Measurements from ENCODE around the gene ATP5F1D. TPM values are rescaled to one million over a fixed set of nuclear protein-coding genes. Genes with fewer than 3 reads are reported as not detected.
A peak's percentile ranks its signal among the peaks of the same experiment; 100 is the strongest.

The ATP5F1D gene
- total and polyA plus RNA-seq, 2 of the 8 experiments (the other 6 are each of a cell fraction or from before 2014, with no cell fraction given) = 174 to 249 TPM

DNA sequence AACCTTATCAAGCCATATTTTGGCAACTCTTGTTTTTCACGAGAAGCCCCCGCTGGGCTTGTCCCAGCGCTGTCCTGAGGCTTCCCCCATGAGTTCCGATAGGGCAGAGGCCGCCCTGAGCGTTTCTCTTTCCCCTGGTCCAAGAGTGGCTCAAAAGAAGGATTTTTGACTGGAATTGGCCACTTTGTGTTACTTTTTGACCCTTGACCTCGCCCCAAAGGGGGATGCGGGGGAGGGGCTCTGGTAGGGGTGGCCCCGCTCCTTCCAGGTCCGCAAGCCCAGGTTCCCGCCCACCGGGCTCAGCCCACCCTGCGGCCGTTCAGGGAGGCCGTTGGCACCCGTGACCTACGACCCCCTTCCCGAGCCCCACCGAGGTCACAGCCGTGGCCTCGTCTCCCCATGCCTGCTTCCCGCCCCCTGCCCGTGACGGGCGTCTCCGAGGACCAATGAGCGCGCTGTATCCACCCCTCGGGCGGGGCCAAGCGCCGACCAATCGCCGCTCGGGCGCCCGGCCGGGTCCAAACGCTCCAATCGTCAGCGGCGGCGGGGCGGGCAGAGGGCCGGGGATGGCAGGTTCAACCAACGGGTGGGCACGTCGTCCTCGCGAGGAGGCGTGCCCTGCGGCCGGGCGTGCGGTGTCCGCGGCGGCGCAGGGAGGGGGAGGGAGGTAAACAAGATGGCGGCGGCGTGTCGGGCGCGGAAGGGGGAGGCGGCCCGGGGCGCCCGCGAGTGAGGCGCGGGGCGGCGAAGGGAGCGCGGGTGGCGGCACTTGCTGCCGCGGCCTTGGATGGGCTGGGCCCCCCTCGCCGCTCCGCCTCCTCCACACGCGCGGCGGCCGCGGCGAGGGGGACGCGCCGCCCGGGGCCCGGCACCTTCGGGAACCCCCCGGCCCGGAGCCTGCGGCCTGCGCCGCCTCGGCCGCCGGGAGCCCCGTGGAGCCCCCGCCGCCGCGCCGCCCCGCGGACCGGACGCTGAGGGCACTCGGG lies 36.1 kb upstream of the ATP5F1D start, which contains the start of gene STK11:
Gene STK11, plus strand, starts transcription at position 665 of the 986 bp plus-strand sequence. CDS start 1,136 bp downstream, outside the sequence.
- peak within 1 kb of the TSS; percentile 66 to 86 (median 76) for H3K4me3 ChIP-seq (ENCODE audit: extremely low read depth in 1 of 4, insufficient read depth in 2 of 4, low read depth in 3 of 4, low read length in 4 of 4)
- no peak within 1 kb of the TSS for H3K4ac ChIP-seq (replicated peaks; ENCODE audit: insufficient read length, low read depth, low read length)
- peak within 1 kb of the TSS; percentile 93 to 100 for H3K4me2 ChIP-seq (ENCODE audit: insufficient read depth in 1 of 2, low read depth in 2 of 2, low read length in 2 of 2)
- H3K4me1 ChIP-seq (replicated peaks in 1 of 4; ENCODE audit: control insufficient read depth in 3 of 4, insufficient read depth in 4 of 4, low read length in 3 of 4) = peaks cover 0 to 18% (median 14%) of the 10 kb centered on the region in 4 experiments; a peak in 6 of 7 replicates
- H3K79me2 ChIP-seq (ENCODE audit: control insufficient read depth in 1 of 2, insufficient read depth in 2 of 2, low read length in 2 of 2) = peaks cover 14 to 42% of the 10 kb centered on the region in 2 experiments; a peak in 3 of 4 replicates
- H3K9me3 ChIP-seq (ENCODE audit: insufficient read depth in 2 of 2, low read depth in 1 of 2, low read length in 1 of 2) = no peaks in the 10 kb centered on the region
- DNase-seq (ENCODE audit: low read depth in 1 of 2, low spot score in 2 of 2) = peak; percentile 86 to 100
- H3K27ac ChIP-seq (ENCODE audit: low read depth, low read length) = peak within 1 kb of the TSS; percentile 71; the same call in 1 of the 2 replicates
- H3K18ac ChIP-seq (ENCODE audit: extremely low read depth, low read length) = no peak within 1 kb of the TSS; the same call in 1 of the 2 replicates
- 11% methylated on average over 25 of the region's 114 CpGs; no CpG with 5 or more reads in 1 of the 2 experiments for WGBS, 2 experiments (ENCODE audit: extremely low coverage in 1 of 2, insufficient coverage in 1 of 2, insufficient read length in 1 of 2, insufficient replicate concordance in 2 of 2, low coverage in 1 of 2, low lambda C conversion rate in 2 of 2, missing lambda C conversion rate in 1 of 2)
- H4K5ac ChIP-seq (ENCODE audit: insufficient read length, low read depth, low read length) = peak within 1 kb of the TSS; percentile 93
- POLR2A ChIA-PET (ENCODE audit: partially characterized antibody) = interaction anchor here (0.9 kb wide), 1 partner anchor 13 kb away, joined by 4 read pairs; no protein-coding TSS in a partner anchor
- no peak within 1 kb of the TSS for H2BK20ac ChIP-seq (ENCODE audit: low read length)
- peaks cover 16% of the 10 kb centered on the region for H3K79me1 ChIP-seq (ENCODE audit: low read depth, low read length)
- H2BK120ac ChIP-seq (replicated peaks; ENCODE audit: low read depth, low read length) = peak within 1 kb of the TSS; percentile 43
- peak within 1 kb of the TSS; percentile 11; the same call in 1 of the 2 replicates for H2AFZ ChIP-seq (ENCODE audit: low read length)
- peaks cover 12 to 15% of the 10 kb centered on the region in 2 experiments for H4K20me1 ChIP-seq (replicated peaks in 1 of 2; ENCODE audit: control insufficient read depth in 1 of 2, insufficient read depth in 2 of 2, low read length in 2 of 2)
- no peak within 1 kb of the TSS for H2BK15ac ChIP-seq (ENCODE audit: low read length)
- no peak for FAIRE-seq
- H4K8ac ChIP-seq (ENCODE audit: extremely low read depth, insufficient read depth, low read length) = peak within 1 kb of the TSS; percentile 93; the same call in 1 of the 2 replicates
- no peak within 1 kb of the TSS for H2BK12ac ChIP-seq (ENCODE audit: low read depth, low read length)
- H3K56ac ChIP-seq (replicated peaks; ENCODE audit: insufficient read length, low read depth, low read length) = peak within 1 kb of the TSS; percentile 39
- no peak within 1 kb of the TSS for H3K23ac ChIP-seq (ENCODE audit: insufficient read length)
- H3K36me3 ChIP-seq (ENCODE audit: control insufficient read depth in 2 of 4, insufficient read depth in 4 of 4, low read length in 3 of 4) = peaks cover 0 to 5% (median 0%) of the 10 kb centered on the region in 4 experiments; a peak in 2 of 8 replicates
- H2BK5ac ChIP-seq (ENCODE audit: low read depth, low read length) = peak within 1 kb of the TSS; percentile 66; the same call in 1 of the 2 replicates
- CTCF ChIA-PET (ENCODE audit: partially characterized antibody) = interaction anchor here (1.8 to 2.8 kb wide), 2 partner anchors 12 to 16 kb away, joined by 5 to 13 read pairs; no protein-coding TSS in a partner anchor
- H3K14ac ChIP-seq (ENCODE audit: insufficient read length) = no peak within 1 kb of the TSS
- H4K91ac ChIP-seq (replicated peaks; ENCODE audit: insufficient read length, low read length) = peak within 1 kb of the TSS; percentile 73
- no peaks in the 10 kb centered on the region for H3K27me3 ChIP-seq (replicated peaks in 1 of 4; ENCODE audit: control insufficient read depth in 3 of 4, extremely low read depth in 1 of 4, insufficient read depth in 3 of 4, low read length in 3 of 4)
- no peak within 1 kb of the TSS for H2AK5ac ChIP-seq (ENCODE audit: low read depth, low read length)
- H3K23me2 ChIP-seq (ENCODE audit: low read depth, low read length) = peaks cover 14% of the 10 kb centered on the region
- H3K9ac ChIP-seq (replicated peaks in 1 of 4; ENCODE audit: extremely low read depth in 1 of 4, low read depth in 3 of 4, low read length in 3 of 4) = peak within 1 kb of the TSS; percentile 45 to 95 (median 74); a peak in 6 of 7 replicates
- TF ChIP-seq RXRA (IDR thresholded peaks at IDR 0.05; ENCODE audit: insufficient read depth, low read depth, low read length) (no peak), CHD1 (IDR thresholded peaks at IDR 0.05; ENCODE audit: low read depth, low read length) (no peak), RAD21 (IDR thresholded peaks at IDR 0.05 in 1 of 2, conservative IDR thresholded peaks at IDR 0.05 in 1 of 2; ENCODE audit: low read depth in 2 of 2, low read length in 2 of 2) (no peak), E2F6 (IDR thresholded peaks at IDR 0.05) (peak; percentile 60), ZNF274 (IDR thresholded peaks at IDR 0.05; ENCODE audit: borderline replicate concordance, extremely low read depth, low read length) (no peak), CEBPB (IDR thresholded peaks at IDR 0.05; ENCODE audit: low read depth, low read length) (no peak), GABPA (IDR thresholded peaks at IDR 0.05; ENCODE audit: borderline replicate concordance, insufficient read depth, low read length) (no peak), YY1 (IDR thresholded peaks at IDR 0.05; ENCODE audit: low read depth, low read length) (peak; percentile 93)
- TF ChIP-seq, protein P1, sequence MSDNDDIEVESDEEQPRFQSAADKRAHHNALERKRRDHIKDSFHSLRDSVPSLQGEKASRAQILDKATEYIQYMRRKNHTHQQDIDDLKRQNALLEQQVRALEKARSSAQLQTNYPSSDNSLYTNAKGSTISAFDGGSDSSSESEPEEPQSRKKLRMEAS (IDR thresholded peaks at IDR 0.05) = peak; percentile 62

Measured in H1 (cell line).